ENCODE data around the gene ADAD2. TPM values are rescaled to one million over a fixed set of nuclear protein-coding genes. Genes with fewer than 3 reads are reported as not detected.

ADAD2 gene
- total and polyA plus RNA-seq, 2 of the 4 experiments (the other 2 are of a cell fraction), result not detected

DNA sequence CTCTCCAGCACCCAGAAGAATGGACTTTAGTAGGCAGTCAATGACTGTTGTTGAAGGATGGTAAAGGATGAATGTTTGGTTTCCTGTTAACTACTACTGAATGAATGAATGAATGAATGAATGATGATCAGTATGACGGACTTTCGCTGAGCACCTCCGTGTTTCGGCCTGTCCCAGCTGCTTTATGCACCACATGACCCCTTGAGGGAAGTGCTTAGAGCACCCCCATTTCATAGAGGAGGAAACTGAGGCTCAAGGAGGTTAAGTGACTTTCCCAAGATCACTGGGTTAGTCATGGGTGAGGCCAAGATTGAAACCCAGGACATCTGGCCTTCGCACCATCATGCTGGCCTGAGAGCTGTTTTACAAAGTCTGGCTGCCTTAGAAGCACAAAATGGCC, 42.0 kb downstream of the ADAD2 start:
- POLR2A ChIA-PET (ENCODE audit: unreplicated experiment), result no interaction called here
- 0 out of 2 replicates have a peak, but pooled peaks cover under 1% of the 10 kb centered on the region for H3K9me1 ChIP-seq (ENCODE audit: insufficient read depth, low read length)
- dilution Hi-C loops (cut with HindIII; ENCODE audit: low sequenced_read_pairs, unreplicated experiment) (no loop called here), in situ Hi-C loops (cut with MboI; ENCODE audit: low sequenced_read_pairs) (no loop called here), intact Hi-C loops (cut with micrococcal nuclease) (no loop called here)
- H3K14ac ChIP-seq (replicated peaks; ENCODE audit: low read depth, low read length), result no peak overlapping the region
- H3K9ac ChIP-seq (ENCODE audit: low read depth, low read length), result no peak overlapping the region
- no peak overlapping the region for H2BK120ac ChIP-seq (ENCODE audit: low read depth, low read length)
- no peak overlapping the region for H2AFZ ChIP-seq (replicated peaks; ENCODE audit: low read length, poor library complexity)
- no peak overlapping the region for H3K18ac ChIP-seq (ENCODE audit: low read depth, low read length)
- H4K8ac ChIP-seq (ENCODE audit: low read depth in 2 of 2, low read length in 2 of 2), result no peak overlapping the region
- H3K79me1 ChIP-seq (ENCODE audit: low read depth in 1 of 2, low read length in 2 of 2), result no peaks in the 10 kb centered on the region
- no peaks in the 10 kb centered on the region for H4K20me1 ChIP-seq (ENCODE audit: insufficient read depth, low read length)
- ATAC-seq (ENCODE audit: low read depth), result no peak
- DNase-seq, result no peak
- no peak overlapping the region for H3K4me3 ChIP-seq (ENCODE audit: insufficient read depth, low read depth, low read length)
- H2BK5ac ChIP-seq (ENCODE audit: low read depth, low read length, poor library complexity, severe bottlenecking), result no peak overlapping the region
- TF ChIP-seq CTCF (conservative IDR thresholded peaks at IDR 0.05; ENCODE audit: low read depth, low read length) (no peak), FOS (IDR thresholded peaks at IDR 0.05; ENCODE audit: low read depth, low read length) (no peak), RCOR1 (IDR thresholded peaks at IDR 0.05; ENCODE audit: insufficient replicate concordance, low read length) (no peak), CEBPB (IDR thresholded peaks at IDR 0.05; ENCODE audit: low read depth, low read length) (no peak), MAZ (IDR thresholded peaks at IDR 0.05; ENCODE audit: borderline replicate concordance, low read depth, low read length) (no peak), POLR2A (IDR thresholded peaks at IDR 0.05; ENCODE audit: low read depth, low read length) (no peak), BHLHE40 (IDR thresholded peaks at IDR 0.05; ENCODE audit: low read depth, low read length) (no peak)
- TF ChIP-seq, protein P1, sequence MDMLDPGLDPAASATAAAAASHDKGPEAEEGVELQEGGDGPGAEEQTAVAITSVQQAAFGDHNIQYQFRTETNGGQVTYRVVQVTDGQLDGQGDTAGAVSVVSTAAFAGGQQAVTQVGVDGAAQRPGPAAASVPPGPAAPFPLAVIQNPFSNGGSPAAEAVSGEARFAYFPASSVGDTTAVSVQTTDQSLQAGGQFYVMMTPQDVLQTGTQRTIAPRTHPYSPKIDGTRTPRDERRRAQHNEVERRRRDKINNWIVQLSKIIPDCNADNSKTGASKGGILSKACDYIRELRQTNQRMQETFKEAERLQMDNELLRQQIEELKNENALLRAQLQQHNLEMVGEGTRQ (IDR thresholded peaks at IDR 0.05; ENCODE audit: low read depth, low read length), result no peak
- H3K4ac ChIP-seq (ENCODE audit: low read depth, low read length), result no peak overlapping the region
- H3K4me1 ChIP-seq (ENCODE audit: control insufficient read depth, insufficient read depth, low read length), result peaks cover 5% of the 10 kb centered on the region
- no peaks in the 10 kb centered on the region for H3K36me3 ChIP-seq (ENCODE audit: control insufficient read depth, insufficient read depth, low read length)
- H3K9me3 ChIP-seq (ENCODE audit: control insufficient read depth, insufficient read depth, low read length), result no peaks in the 10 kb centered on the region
- no peak overlapping the region for H3K4me2 ChIP-seq (ENCODE audit: low read depth, low read length)
- no peak overlapping the region for H3K56ac ChIP-seq (ENCODE audit: extremely low read depth, insufficient read depth, low read length)
- CTCF ChIA-PET, result interaction anchor here (0.7 kb wide), 1 partner anchor 455 kb away, joined by 3 read pairs; no protein-coding TSS in a partner anchor
- no peak overlapping the region for H3K23ac ChIP-seq (ENCODE audit: low read depth, low read length)
- H2BK20ac ChIP-seq (ENCODE audit: low read depth, low read length), result no peak overlapping the region
- no peak overlapping the region for H4K5ac ChIP-seq (ENCODE audit: low read depth, low read length)
- no TSS peak for BruUV-seq (replicated peaks)
- H2AK9ac ChIP-seq (replicated peaks; ENCODE audit: low read depth, low read length, poor library complexity), result peak overlapping the region; percentile 49
- 100% methylated on average over 1 of the region's 5 CpGs; no CpG with 5 or more reads in 1 of the 2 experiments for WGBS, 2 experiments (ENCODE audit: extremely low coverage in 2 of 2, insufficient read length in 1 of 2)
- no peak overlapping the region for H3K27ac ChIP-seq (ENCODE audit: insufficient read depth, low read length)
- no peak overlapping the region for H4K91ac ChIP-seq (ENCODE audit: insufficient read depth, low read depth, low read length)
- no peak overlapping the region for H2AK5ac ChIP-seq (ENCODE audit: low read depth, low read length)
- H3K27me3 ChIP-seq (ENCODE audit: control insufficient read depth, insufficient read depth, low read length), result peaks cover 32% of the 10 kb centered on the region
- H2BK15ac ChIP-seq (ENCODE audit: low read depth, low read length), result no peak overlapping the region

Data from IMR-90 (cell line).